Mesenteric fat pad (tissue), 1 donor: Measurements from ENCODE around the gene P2RX4. TPM values are rescaled to one million over a fixed set of nuclear protein-coding genes. Genes with fewer than 3 reads are reported as not detected.
"Not testable (repeated sequence)": the region's sequence is repeated elsewhere in the genome, so short reads cannot be mapped to it uniquely, and the experiment has no call there.

Experiments used
- DNase-seq: peaks from one replicate; pipeline ENCODE4 v3.0.0-alpha.2; 2020; ENCODE audit warnings: low spot score
- total RNA-seq: library from RNA; stranded (reverse); fragmentation: NEBNext Ultra II Directional; extraction: Animal tissue kit (Norgen Biotek cat#: 25700); gene quantifications from one replicate; pipeline ENCODE4 v1.2.1, GENCODE V29; 2021
- donor health status: DM: yes; HTN: yes; CAD: no.

Gene P2RX4
- total RNA-seq, 1 donor from 2014 or later, result 40.8 TPM

GRCh38 chr12:121219353-121219986 lies 9.5 kb downstream of the P2RX4 start:
- DNase-seq, result no peak

GRCh38 chr12:121222847-121223246 lies 12.9 kb downstream of the P2RX4 start:
- no peak for DNase-seq

- no peak for DNase-seq
These were observed 13.7 kb downstream of the P2RX4 start for GRCh38 chr12:121223292-121224285.

GRCh38 chr12:121224591-121224990 lies 14.7 kb downstream of the P2RX4 start:
- no peak for DNase-seq

- no peak for DNase-seq
These were observed 16.5 kb downstream of the P2RX4 start for GRCh38 chr12:121226399-121226798.

- DNase-seq, result not testable (repeated sequence)
These were observed 16.9 kb downstream of the P2RX4 start for GRCh38 chr12:121226871-121227270.

GRCh38 chr12:121227294-121227693 lies 17.4 kb downstream of the P2RX4 start:
- no peak for DNase-seq

- no peak for DNase-seq
These were observed 19.2 kb downstream of the P2RX4 start for GRCh38 chr12:121228919-121229665.

GRCh38 chr12:121229826-121230537 lies 20.1 kb downstream of the P2RX4 start:
- DNase-seq, result not testable (repeated sequence)

- no peak for DNase-seq
These were observed 20.6 kb downstream of the P2RX4 start for GRCh38 chr12:121230538-121230907.

GRCh38 chr12:121232163-121232562 lies 22.2 kb downstream of the P2RX4 start:
- DNase-seq, result no peak

GRCh38 chr12:121232977-121233627 lies 23.2 kb downstream of the P2RX4 start:
- DNase-seq, result no peak

- DNase-seq, result no peak
These were observed 23.7 kb downstream of the P2RX4 start for GRCh38 chr12:121233628-121234020.

GRCh38 chr12:121236776-121237175 lies 26.8 kb downstream of the P2RX4 start:
- DNase-seq, result no peak

GRCh38 chr12:121237415-121237814 lies 27.5 kb downstream of the P2RX4 start:
- DNase-seq, result no peak

- no peak for DNase-seq
These were observed 28.2 kb downstream of the P2RX4 start for GRCh38 chr12:121238086-121238485.

- DNase-seq, result no peak
These were observed 28.8 kb downstream of the P2RX4 start for GRCh38 chr12:121238604-121239350.

- no peak for DNase-seq
These were observed 29.6 kb downstream of the P2RX4 start for GRCh38 chr12:121239351-121240061.

- DNase-seq, result no peak
These were observed 30.1 kb downstream of the P2RX4 start for GRCh38 chr12:121240062-121240420.
